Esophagus squamous epithelium (tissue), 4 donors: ENCODE measurements around the gene IL22RA1.

ENCODE experiments used
- POLR2A ChIP-seq, 4 donors: fragments of 450-650 bp; IDR thresholded peaks; one replicate each; pipeline ENCODE4 v1.6.1; 2017; ENCODE audit warnings: antibody characterized with exemption in 4 of 4, mild to moderate bottlenecking in 4 of 4, moderate library complexity in 3 of 4
- TF ChIP-seq, protein P1 (sequence below), 6 experiments: fragments of 450-650 bp in 4 of 6; fragments of 200-600 bp in 2 of 6; sonication (generic) in 2 of 6; IDR thresholded peaks; one replicate each; pipeline ENCODE4 v1.5.1; 2016 to 2019; ENCODE audit warnings: antibody characterized with exemption in 6 of 6, mild to moderate bottlenecking in 4 of 6, moderate library complexity in 4 of 6

DNA sequence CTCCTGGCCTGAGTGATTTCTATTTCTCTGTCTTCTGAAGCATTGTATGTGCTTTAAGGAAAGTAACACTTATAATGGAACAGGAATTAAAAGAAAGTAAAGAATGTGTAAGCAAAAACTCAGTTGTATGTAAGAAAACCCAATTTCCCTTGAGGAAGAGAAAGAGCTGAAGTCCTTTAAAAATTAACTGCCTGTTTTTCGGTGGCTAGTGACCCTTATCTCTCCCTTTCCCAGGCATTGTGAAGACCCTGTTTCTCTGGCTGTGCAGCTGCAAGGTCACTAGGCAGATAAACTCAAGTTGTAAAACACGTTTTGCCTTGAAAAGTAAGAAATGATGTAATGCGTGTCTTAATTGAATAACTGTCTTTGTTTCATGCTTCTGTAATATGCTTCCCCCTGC is 39.5 kb downstream of the IL22RA1 start:
- TF ChIP-seq, protein P1, sequence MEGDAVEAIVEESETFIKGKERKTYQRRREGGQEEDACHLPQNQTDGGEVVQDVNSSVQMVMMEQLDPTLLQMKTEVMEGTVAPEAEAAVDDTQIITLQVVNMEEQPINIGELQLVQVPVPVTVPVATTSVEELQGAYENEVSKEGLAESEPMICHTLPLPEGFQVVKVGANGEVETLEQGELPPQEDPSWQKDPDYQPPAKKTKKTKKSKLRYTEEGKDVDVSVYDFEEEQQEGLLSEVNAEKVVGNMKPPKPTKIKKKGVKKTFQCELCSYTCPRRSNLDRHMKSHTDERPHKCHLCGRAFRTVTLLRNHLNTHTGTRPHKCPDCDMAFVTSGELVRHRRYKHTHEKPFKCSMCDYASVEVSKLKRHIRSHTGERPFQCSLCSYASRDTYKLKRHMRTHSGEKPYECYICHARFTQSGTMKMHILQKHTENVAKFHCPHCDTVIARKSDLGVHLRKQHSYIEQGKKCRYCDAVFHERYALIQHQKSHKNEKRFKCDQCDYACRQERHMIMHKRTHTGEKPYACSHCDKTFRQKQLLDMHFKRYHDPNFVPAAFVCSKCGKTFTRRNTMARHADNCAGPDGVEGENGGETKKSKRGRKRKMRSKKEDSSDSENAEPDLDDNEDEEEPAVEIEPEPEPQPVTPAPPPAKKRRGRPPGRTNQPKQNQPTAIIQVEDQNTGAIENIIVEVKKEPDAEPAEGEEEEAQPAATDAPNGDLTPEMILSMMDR (IDR thresholded peaks at IDR 0.05), result no peak
- TF ChIP-seq POLR2A (IDR thresholded peaks at IDR 0.05), result no peak
